NCI-H748 (cell line): ENCODE measurements around the gene VASH2.

Source experiments
- DNase-seq: peaks from one replicate; lab custom pipeline; 2025; ENCODE audit not compliant: unreplicated experiment; lab: John Stamatoyannopoulos, UW

The VASH2 gene

GRCh38 chr1:212928323-212929291 is 21.7 kb upstream of the VASH2 start:
- no peak for DNase-seq

DNA sequence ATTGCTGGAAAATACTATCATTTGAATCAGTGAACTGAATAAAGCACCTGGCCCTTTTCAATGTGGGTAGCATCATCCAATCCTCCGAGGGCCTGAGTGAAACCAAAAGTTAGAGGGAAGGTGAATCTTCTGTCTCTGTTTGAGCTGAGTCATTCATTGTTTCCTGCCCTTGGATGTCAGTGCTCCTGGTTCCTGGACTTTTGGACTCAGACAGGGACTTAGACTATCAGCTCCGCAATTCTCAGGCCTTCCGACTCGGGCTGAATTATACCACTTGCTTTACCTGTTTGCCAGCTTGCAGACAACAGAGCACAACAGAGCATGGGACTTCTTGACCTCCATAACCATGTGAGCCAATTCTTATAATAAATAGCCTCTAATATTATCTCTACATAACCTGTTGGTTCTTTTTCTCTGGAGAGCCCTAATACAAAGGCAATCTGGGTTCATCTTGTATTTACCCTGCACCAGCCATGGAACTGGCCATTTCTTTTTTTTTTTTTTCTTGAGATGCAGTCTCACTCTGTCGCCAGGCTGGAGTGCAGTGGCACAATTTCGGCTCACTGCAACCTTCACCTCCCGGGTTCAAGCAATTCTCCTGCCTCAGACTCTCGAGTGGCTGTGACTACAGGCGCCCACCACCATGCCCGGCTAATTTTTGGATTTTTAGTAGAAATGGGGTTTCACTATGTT is 19.2 kb upstream of the VASH2 start:
- no peak for DNase-seq

- no peak for DNase-seq
Observed at GRCh38 chr1:212933815-212934471, 16.4 kb upstream of the VASH2 start.

- DNase-seq, result no peak
Observed at GRCh38 chr1:212935387-212935981, 14.9 kb upstream of the VASH2 start.

- no peak for DNase-seq
Observed at GRCh38 chr1:212937034-212937433, 13.3 kb upstream of the VASH2 start.

- no peak for DNase-seq
Observed at GRCh38 chr1:212938846-212939245, 11.5 kb upstream of the VASH2 start.

- no peak for DNase-seq
Observed at GRCh38 chr1:212941452-212941851, 8.9 kb upstream of the VASH2 start.

DNA sequence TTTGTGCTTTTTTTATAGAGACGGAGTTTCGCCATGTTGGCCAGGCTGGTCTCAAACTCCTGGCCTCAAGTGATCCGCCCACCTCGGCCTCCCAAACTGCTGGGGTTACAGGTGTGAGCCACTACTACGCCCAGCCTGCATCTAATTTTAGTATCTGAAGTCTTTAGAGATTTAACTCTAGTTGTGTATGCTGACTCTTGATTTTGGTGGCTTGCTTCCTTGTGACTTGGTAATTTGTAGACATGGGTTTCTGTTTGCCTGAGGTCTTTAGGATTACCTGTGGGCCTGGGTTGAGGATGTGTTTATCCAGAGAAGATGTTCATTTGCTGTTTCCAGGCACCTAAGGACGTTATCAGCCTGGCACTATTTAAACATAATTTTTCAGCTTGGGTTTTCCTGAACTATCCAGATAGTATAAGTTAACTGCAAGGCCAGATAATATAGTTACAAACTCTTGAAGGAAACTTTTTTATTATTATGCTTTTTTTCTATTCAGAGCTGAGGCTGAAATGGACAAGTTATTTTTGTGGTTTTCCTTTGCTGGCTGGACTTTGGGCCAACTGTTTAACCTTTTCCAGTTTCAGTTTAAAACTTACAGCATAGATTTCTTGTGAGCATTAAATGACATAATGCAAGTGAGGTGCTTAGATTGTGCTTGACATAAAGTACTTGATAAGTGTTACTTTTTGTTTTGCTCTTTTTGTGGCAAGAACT is 7.5 kb upstream of the VASH2 start:
- no peak for DNase-seq

- no peak for DNase-seq
Observed at GRCh38 chr1:212943393-212943710, 7.0 kb upstream of the VASH2 start.

- no peak for DNase-seq
Observed at GRCh38 chr1:212944229-212944901, 6.0 kb upstream of the VASH2 start.

GRCh38 chr1:212945056-212945455 is 5.3 kb upstream of the VASH2 start:
- DNase-seq, result no peak

DNA sequence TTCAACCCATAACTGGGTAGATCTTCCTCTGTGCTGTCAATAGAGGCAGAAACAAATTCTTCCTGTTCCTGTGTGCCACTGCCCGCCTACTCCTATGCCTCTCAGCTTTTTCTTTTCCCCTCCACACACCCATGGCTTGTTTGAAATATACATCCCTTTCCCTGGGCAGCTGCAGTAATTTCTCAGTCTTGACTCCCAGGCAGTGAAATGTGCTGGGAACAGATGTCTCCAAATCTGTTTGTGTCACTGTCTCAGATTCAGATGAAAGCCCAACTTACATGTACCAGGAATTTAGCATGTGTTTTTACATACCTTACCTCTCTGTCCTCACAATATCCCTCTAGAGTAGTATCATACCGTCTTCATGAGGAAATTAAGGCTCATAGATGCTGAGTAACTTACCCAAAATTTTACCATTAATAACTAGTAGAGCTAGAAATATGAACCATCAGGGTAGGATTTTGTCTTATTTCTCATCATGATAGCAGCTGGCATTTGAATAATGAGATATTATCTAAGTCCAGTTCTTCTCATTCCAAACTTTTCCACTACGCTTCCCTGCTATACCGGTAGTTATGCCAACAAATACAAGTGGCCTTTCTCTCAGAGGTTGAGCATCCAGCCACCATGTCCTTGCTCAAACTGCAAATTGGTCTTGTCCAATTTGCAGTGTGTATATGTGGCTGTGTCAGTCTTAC is 4.7 kb upstream of the VASH2 start:
- DNase-seq, result no peak

GRCh38 chr1:212946872-212947271 is 3.5 kb upstream of the VASH2 start:
- DNase-seq, result no peak

- no peak for DNase-seq
Observed at GRCh38 chr1:212949771-212950170, 570 bp upstream of the VASH2 start.

DNA sequence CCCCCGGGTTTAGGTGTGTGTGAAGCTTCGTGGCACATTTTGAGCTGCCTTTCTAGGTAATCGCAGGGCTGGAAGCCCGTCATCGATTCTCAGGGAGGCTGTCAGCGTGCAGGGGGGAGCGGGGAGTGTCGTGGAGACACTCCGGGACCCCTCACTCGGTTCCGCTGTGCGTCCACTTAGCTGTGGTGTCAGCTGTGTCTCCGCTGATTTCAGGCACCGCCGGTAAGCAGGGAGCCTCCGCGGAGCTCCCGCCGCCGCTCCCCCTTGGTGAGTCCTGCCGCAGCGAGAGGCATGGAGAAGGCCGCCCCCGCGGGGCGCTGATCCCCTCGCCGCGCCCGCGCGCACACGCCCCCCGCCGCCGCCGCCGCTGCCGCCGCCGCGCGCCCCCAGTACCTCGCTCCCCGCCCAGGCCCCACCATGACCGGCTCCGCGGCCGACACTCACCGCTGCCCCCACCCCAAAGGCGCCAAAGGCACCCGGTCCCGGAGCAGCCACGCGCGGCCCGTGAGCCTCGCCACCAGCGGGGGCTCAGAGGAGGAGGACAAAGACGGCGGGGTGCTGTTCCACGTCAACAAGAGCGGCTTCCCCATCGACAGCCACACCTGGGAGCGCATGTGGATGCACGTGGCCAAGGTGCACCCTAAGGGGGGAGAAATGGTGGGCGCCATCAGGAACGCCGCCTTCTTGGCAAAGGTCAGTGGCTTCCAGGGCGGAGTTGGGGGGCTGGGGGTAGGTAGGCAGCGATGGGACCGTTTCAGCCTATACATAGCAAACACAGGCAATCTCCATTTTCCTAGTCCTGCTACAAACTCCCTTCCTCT is 995 bp downstream of the VASH2 start:
- peak; percentile 29 for DNase-seq

GRCh38 chr1:212951947-212952640 is 1.8 kb downstream of the VASH2 start:
- no peak for DNase-seq

DNA sequence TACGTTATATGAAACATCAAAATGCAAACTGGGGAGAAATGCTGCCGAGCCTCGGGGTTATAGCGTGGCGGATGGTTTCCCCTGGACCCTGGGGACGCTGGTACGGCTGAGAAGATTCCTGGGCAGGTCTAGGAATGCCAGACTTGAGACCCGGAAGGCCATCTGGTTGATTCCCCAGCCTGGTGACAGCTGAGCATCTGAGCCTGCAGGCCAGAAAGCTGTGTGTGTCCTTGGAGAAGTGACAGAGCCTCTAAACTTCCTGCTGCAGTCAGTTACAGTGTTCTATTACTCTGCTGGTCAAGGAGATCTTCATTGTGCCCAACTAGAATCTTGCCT is 2.3 kb downstream of the VASH2 start:
- no peak for DNase-seq

- DNase-seq, result no peak
Observed at GRCh38 chr1:212953321-212953720, 3.0 kb downstream of the VASH2 start.
